Ishikawa (cell line): Measurements from ENCODE around the gene CSRP3.

ENCODE experiments used
- EP300 ChIP-seq: IDR thresholded peaks from 2 replicates; pipeline ENCODE4 v1.6.1; 2012; ENCODE audit warnings: borderline replicate concordance
- FOXM1 ChIP-seq: IDR thresholded peaks from 2 replicates; pipeline ENCODE4 v1.6.1; 2012; ENCODE audit warnings: low read depth, borderline replicate concordance
- MAX ChIP-seq: IDR thresholded peaks from 2 replicates; pipeline ENCODE4 v1.6.1; 2012
- TAF1 ChIP-seq: IDR thresholded peaks from 2 replicates; pipeline ENCODE4 v1.6.1; 2012; ENCODE audit warnings: low read depth, mild to moderate bottlenecking
- TCF12 ChIP-seq: IDR thresholded peaks from 2 replicates; pipeline ENCODE4 v1.6.1; 2012; ENCODE audit warnings: low read depth
- TEAD4 ChIP-seq: IDR thresholded peaks from 2 replicates; pipeline ENCODE4 v1.6.1; 2012
- YY1 ChIP-seq: IDR thresholded peaks from 2 replicates; pipeline ENCODE4 v1.6.1; 2012; ENCODE audit warnings: low read depth
- ZBTB7A ChIP-seq: IDR thresholded peaks from 2 replicates; pipeline ENCODE4 v1.6.1; 2012; ENCODE audit warnings: low read depth

- no peak for TF ChIP-seq YY1
- no peak for TF ChIP-seq EP300
- no peak for TF ChIP-seq TCF12
- no peak for TF ChIP-seq TEAD4
- TF ChIP-seq MAX: no peak
- TF ChIP-seq ZBTB7A: no peak
- TF ChIP-seq TAF1: no peak
- no peak for TF ChIP-seq FOXM1
Measured at GRCh38 chr11:19216709-19217374, 15.1 kb upstream of the CSRP3 start.
